Endodermal cell (in vitro differentiated cells): ENCODE results near the gene CHD3. TPM values are rescaled to one million over a fixed set of nuclear protein-coding genes. Genes with fewer than 3 reads are reported as not detected.

Experiments
- DNase-seq: peaks from one replicate; pipeline ENCODE4 v3.0.0-alpha.2; 2017
- H3K27ac ChIP-seq: 2 replicates; pipeline ENCODE4 v1.5.1; 2013; ENCODE audit warnings: mild to moderate bottlenecking, low read depth, low read length, moderate library complexity
- H3K27me3 ChIP-seq: 2 replicates; pipeline ENCODE4 v1.6.1; 2013; ENCODE audit warnings: mild to moderate bottlenecking, low read length, moderate library complexity; ENCODE audit not compliant: insufficient read depth, control insufficient read depth, poor library complexity, severe bottlenecking
- H3K36me3 ChIP-seq: 2 replicates; pipeline ENCODE4 v1.7.0; 2013; ENCODE audit warnings: mild to moderate bottlenecking, low read length, moderate library complexity; ENCODE audit not compliant: control insufficient read depth, insufficient read depth
- H3K4me1 ChIP-seq: one replicate; pipeline ENCODE4 v1.7.0; 2013; ENCODE audit warnings: low read length; ENCODE audit not compliant: control insufficient read depth, insufficient read depth
- H3K4me3 ChIP-seq: 2 replicates; pipeline ENCODE4 v1.5.1; 2013; ENCODE audit warnings: mild to moderate bottlenecking, low read length, moderate library complexity
- H3K9ac ChIP-seq: 2 replicates; pipeline ENCODE4 v1.6.1; 2013; ENCODE audit warnings: mild to moderate bottlenecking, low read length, moderate library complexity; ENCODE audit not compliant: poor library complexity, severe bottlenecking; ENCODE audit errors: extremely low read depth
- H3K9me3 ChIP-seq: 2 replicates; pipeline ENCODE4 v1.6.1; 2013; ENCODE audit warnings: mild to moderate bottlenecking, low read length, moderate library complexity; ENCODE audit not compliant: control insufficient read depth
- H3K27ac Mint-ChIP-seq: 2 replicates; pipeline ENCODE4 v1.8.0; 2020; ENCODE audit warnings: mixed read lengths
- H3K27me3 Mint-ChIP-seq: 2 replicates; pipeline ENCODE4 v1.8.0; 2021; ENCODE audit warnings: mild to moderate bottlenecking, mixed read lengths; ENCODE audit not compliant: insufficient read depth
- H3K36me3 Mint-ChIP-seq: 2 replicates; pipeline ENCODE4 v1.8.0; 2020; ENCODE audit warnings: low read depth, mixed read lengths
- H3K4me1 Mint-ChIP-seq: 2 replicates; pipeline ENCODE4 v1.8.0; 2020; ENCODE audit warnings: mixed read lengths
- H3K4me3 Mint-ChIP-seq: 2 replicates; pipeline ENCODE4 v1.8.0; 2020; ENCODE audit warnings: mild to moderate bottlenecking, moderate library complexity, mixed read lengths
- H3K9me3 Mint-ChIP-seq: 2 replicates; pipeline ENCODE4 v1.8.0; 2020; ENCODE audit warnings: mild to moderate bottlenecking, mixed read lengths
- CTCF ChIP-seq: fragments of 200-600 bp; sonication (generic); conservative IDR thresholded peaks from 2 replicates; pipeline ENCODE4 v1.5.0; 2021; ENCODE audit warnings: antibody characterized with exemption, mild to moderate bottlenecking
- WGBS, 2 experiments: methylation state at CpG; one replicate each; pipeline versions ENCODE4 v1.1.5 to v1.1.7; 2013; ENCODE audit warnings: missing lambda C conversion rate in 2 of 2, mixed read lengths in 1 of 2; ENCODE audit not compliant: insufficient coverage in 1 of 2, insufficient read length in 1 of 2; 5-methylcytosine and 5-hydroxymethylcytosine counted together
- total RNA-seq, 2 donors: library from RNA; stranded (reverse); fragmentation: NEBNext Ultra II Directional in 1 of 2; extraction: Animal tissue kit (Norgen Biotek cat#: 25700) in 1 of 2; gene quantifications; 2 replicates in 1 of 2; 3 replicates in 1 of 2; pipeline ENCODE4 v1.2.1, GENCODE V29; 2021

The CHD3 gene
- total RNA-seq, 2 donors from 2014 or later: 55.0 to 64.1 TPM

DNA sequence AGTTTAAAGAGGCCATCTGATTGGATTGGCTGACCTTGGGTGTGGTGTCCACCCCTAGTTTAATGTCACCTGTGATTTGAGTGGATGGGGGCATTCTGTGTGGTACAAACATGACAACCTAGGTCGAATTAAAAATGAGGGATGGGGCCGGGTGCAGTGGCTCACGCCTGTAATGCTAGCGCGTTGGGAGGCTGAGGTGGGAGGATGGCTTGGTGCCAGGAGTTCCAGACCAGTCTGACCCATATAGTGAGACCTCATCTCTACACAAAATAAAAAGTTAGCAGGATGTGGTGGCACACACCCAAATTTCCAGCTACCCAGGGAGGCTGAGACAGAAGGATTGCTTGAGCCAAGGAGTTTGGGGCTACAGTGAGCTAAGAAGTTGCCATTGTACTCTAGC, 57.9 kb downstream of the CHD3 start:
- DNase-seq: no peak
- Histone ChIP-seq H3K27ac (no peak overlapping the region), H3K27me3 (no peaks in the 10 kb centered on the region), H3K36me3 (peaks cover 76% of the 10 kb centered on the region), H3K4me1 (no peaks in the 10 kb centered on the region), H3K9ac (no peak overlapping the region), H3K9me3 (no peaks in the 10 kb centered on the region), H3K4me3 (no peak overlapping the region)
- TF ChIP-seq CTCF: no peak
- no peaks in the 10 kb centered on the region for H3K27me3 Mint-ChIP-seq
- WGBS, 2 experiments: 81 to 92% methylated on average over 5 of the region's 5 CpGs
- H3K4me1 Mint-ChIP-seq: no peaks in the 10 kb centered on the region
- no peak overlapping the region for H3K27ac Mint-ChIP-seq
- H3K4me3 Mint-ChIP-seq: no peak overlapping the region
- peaks cover 76% of the 10 kb centered on the region for H3K36me3 Mint-ChIP-seq
- no peaks in the 10 kb centered on the region for H3K9me3 Mint-ChIP-seq

- Histone ChIP-seq H3K36me3 (peaks cover 69% of the 10 kb centered on the region), H3K4me1 (no peaks in the 10 kb centered on the region), H3K9me3 (no peaks in the 10 kb centered on the region), H3K9ac (no peak overlapping the region), H3K4me3 (no peak overlapping the region), H3K27me3 (no peaks in the 10 kb centered on the region), H3K27ac (no peak overlapping the region)
- Mint-ChIP-seq H3K36me3 (peaks cover 72% of the 10 kb centered on the region), H3K4me1 (no peaks in the 10 kb centered on the region), H3K9me3 (peaks cover 1% of the 10 kb centered on the region), H3K4me3 (no peak overlapping the region), H3K27ac (no peak overlapping the region), H3K27me3 (no peaks in the 10 kb centered on the region)
- 93 to 95% methylated on average over 2 to 5 of the region's 5 CpGs for WGBS, 2 experiments
- no peak for DNase-seq
- TF ChIP-seq CTCF: no peak
Measured at GRCh38 chr17:7947651-7948050, 59.1 kb downstream of the CHD3 start.

GRCh38 chr17:7950578-7950977, 62.0 kb downstream of the CHD3 start:
- no peaks in the 10 kb centered on the region for H3K27me3 ChIP-seq
- H3K4me3 ChIP-seq: no peak overlapping the region
- peaks cover 44% of the 10 kb centered on the region for H3K36me3 ChIP-seq
- WGBS, 2 experiments: 67 to 83% methylated on average over 1 to 3 of the region's 3 CpGs
- H3K4me3 Mint-ChIP-seq: no peak overlapping the region
- H3K4me1 Mint-ChIP-seq: peaks cover 2% of the 10 kb centered on the region
- H3K4me1 ChIP-seq: no peaks in the 10 kb centered on the region
- H3K27me3 Mint-ChIP-seq: no peaks in the 10 kb centered on the region
- no peak overlapping the region for H3K27ac Mint-ChIP-seq
- DNase-seq: no peak
- TF ChIP-seq CTCF: no peak
- H3K27ac ChIP-seq: no peak overlapping the region
- H3K9me3 Mint-ChIP-seq: peaks cover 7% of the 10 kb centered on the region
- no peaks in the 10 kb centered on the region for H3K9me3 ChIP-seq
- peaks cover 47% of the 10 kb centered on the region for H3K36me3 Mint-ChIP-seq
- H3K9ac ChIP-seq: no peak overlapping the region
